NCI-H146 treated with DMSO at 0.1 percent for 48 hours (cell line): ENCODE results near the gene PHF20.
A peak's percentile ranks its signal among the peaks of the same experiment; 100 is the strongest.
"Not testable (repeated sequence)": the region's sequence is repeated elsewhere in the genome, so short reads cannot be mapped to it uniquely, and the experiment has no call there.

Experiments used
- DNase-seq: peaks from one replicate; lab custom pipeline; 2025; ENCODE audit not compliant: unreplicated experiment; lab: John Stamatoyannopoulos, UW

PHF20 gene

DNA sequence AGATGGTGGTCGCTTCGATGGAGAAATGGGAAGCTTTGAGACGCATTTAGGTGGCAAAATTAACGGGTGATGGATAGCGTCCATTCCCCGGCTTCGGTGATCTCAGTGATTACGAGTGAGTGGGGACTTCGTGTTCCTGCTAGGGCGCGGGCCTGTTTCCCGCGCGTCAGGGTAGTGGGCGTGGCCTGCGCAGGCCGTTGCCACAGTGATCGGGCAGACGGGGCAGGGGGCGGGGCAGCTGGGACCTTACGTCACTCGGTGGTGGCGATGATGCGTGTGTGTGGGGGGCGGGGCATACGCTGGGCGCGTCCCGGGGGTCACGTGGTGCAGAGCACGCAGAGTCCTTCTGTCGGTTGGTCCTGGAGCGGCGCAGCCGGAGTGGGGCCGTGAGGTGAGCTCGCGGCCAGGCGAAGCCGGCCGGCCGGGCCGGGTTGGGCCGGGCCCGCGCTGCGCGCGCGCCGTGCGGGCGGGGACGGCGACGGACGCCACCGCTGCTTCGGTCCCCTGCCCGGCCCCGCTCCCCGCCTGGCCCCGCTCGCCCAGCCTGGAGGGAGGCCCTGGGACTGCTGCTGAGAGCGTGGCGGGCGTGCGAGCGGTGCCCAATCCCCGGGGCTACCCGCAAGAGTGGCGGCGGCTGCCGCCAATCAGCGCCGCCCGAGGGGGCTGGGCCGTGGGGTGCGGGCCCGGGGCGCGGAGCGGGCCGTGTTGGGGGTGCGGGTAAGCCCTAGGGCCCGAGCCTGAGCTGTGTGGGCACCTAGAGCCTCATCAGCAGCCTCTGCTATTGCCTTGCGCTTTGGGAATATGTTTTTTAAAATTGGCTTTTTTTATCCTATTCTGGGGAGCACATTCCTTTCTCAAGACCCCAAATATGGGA lies at the start of gene PHF20:
Gene PHF20 (plus strand): TSS at position 327 of the 874 bp plus-strand sequence. CDS start 29,508 bp downstream, outside the sequence.
- peak; percentile 88 for DNase-seq

DNA sequence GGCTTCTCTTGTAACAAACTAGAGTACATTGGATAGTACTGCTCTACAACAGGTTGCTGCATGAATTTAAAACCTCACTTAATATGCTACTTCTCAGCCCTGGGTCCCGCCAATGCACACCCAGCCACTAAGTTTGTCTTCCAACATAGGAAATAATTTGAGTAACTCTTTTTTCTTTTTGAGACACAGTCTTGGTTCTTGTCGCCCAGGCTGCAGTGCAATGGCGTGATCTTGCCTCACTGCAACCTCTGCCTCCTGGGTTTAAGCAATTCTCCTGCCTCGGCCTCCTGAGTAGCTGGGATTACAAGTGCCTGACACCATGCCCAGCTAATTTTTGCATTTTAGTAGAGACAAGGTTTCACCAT lies 48.6 kb upstream of the PHF20 start:
- not testable (repeated sequence) for DNase-seq

DNA sequence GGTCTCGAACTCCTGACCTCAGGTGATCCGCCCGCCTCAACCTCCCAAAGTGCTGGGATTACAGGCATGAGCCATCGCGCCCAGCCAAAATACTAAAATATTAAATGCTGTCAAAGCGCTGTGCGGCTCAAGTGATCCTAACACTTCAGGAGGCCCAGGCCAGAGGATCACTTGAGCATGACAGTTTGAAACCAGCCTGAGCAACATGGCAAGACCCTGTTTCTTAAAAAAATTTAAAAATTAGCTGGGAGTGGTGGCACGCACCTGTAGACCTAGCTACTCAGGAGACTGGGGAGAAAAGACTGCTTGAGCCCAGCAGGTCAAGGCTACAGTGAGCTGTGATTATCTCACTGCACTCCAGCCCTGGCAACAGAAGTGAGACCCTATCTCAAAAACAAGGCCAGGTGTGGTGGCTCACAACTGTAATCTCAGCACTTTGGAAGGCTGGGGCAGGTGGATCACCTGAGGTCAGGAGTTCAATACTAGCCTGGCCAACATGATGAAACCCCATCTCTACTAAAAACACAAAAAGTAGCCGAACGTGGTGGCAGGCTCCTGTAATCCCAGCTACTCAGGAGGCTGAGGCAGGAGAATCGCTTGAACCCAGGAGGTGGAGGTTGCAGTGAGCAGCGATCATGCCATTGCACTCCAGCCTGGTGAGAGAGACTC lies 48.0 kb upstream of the PHF20 start:
- DNase-seq: not testable (repeated sequence)

DNA sequence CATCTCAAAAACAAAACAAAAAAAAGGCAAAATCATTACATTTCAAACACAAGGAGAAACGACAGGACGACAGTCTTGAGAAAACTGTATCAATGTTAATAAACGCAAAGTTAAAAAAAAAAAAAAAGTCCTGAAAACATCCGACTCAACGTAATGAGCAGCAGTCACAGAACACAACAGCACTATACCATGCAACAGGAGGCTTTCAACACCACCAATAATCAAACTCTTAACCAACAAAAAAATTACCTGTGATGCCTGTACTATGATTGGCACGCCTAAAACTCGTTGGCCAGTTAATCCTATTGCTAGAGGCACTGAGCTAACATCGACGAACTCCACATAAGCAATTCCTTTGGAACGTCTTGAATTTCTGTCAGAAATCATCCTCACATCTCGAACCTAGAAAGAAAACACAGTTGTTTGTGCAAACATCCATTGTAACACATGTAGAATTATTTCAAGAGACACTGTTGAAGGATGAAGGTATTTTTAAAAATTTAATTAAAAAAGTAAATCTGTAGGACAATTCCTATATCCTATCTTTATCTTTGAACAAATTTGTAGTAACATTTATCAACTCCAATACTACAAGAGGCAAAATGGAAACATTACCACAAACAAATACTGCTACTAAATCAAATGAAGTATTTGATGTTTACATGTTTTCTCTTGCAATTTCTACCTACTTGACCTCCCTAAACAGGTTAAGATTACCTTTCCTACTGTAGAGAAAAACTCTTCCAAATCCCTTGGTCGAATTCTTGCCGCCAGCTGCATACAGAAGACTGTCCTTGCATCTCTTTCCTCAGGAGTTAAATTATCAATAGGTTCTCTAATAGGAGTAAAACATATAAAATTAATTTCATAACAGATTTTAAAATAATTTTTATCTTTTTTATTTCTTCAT lies 47.2 kb upstream of the PHF20 start:
- no peak for DNase-seq

DNA sequence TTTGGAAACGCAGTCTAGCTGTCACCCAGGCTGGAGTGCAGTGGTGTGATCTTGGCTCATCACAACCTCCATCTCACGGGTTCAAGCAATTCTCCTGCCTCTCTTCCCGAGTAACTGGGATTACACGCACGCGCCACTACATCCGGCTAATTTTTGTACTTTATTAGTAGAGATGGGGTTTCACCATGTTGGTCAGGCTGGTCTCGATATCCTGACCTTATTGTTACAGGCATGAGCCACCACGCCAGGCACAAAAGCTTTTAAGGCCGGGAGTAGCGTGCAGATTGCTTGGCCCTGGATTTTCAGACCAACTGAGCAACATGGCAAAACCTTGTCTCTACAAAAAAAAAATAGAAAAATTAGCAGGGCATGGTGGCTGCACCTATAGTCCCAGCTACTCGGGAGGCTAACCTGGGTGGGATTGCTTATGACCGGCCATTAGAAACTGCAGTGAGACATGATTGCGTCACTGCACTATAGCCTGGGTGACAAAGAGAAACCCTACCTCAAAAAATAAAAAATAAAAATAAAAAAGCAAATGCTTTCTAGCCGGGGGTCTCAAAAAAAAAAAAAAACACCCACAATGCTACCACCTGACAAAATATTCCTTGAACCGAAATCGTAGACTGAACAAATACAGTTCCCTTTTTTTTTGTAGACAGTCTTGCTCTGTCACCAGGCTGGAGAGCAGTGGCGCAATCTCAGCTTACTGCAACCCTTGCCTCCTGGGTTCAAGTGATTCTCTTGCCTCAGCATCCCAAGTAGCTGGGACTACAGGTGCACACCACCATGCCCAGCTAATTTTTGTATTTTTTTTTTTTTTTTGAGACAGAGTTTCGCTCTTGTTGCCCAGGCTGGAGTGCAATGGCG lies 44.7 kb upstream of the PHF20 start:
- no peak for DNase-seq

DNA sequence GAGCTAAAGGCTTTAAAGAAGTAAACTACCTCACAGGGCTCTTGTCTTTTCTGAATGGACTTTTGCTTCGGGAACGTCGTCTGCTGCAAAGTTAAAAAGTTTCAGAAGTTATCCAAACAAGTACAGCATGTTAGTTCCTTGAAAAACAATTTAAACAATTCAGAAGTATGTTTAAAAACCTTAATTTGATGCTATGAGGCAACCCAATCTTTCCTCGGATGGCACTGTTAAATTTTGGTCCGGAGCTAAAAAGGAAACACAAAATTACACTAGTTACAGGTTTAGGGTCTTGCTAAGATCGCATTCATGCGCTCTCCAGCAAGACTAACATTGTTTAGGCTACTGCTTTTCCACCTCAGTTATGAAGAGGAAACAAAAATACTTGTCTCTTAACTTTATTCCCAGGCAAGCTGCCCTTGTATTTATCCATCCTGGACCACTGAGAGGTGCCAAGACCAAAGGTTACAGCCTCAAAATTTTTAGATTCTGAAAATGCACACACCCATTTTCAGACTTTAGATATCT lies 42.5 kb upstream of the PHF20 start:
- no peak for DNase-seq

DNA sequence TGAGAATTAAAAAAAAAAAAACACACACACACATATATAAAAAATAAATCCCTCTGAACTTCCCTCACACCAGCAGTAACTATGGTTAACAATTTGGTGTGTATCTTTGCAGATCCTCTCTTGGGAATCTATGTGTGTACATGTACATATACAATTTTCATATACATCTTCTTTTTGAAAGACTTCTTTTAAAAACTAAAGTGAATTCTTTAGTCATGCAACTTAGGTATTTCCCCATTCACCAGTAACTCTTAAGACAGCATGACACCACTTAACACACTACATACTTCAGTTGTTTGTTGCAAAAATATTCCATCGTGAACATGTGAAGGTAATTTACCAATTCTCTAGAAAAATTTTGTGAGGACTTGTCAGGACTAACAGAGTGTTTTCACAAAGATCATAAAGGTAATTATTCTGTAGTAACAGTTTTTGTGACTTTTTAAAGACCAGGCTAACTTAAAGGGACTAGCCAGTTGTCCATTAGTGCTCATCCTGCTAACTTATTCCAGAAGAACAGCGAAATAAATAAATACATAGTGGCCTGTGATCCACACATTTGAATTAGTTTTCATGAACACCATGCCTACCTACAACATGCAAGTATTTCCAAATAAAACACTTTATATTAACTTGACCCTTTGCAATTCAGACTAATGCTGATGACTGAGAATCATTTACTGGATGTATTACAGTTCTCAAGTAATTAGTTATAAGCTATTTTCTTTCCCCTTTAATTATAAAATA lies 41.8 kb upstream of the PHF20 start:
- DNase-seq: no peak

DNA sequence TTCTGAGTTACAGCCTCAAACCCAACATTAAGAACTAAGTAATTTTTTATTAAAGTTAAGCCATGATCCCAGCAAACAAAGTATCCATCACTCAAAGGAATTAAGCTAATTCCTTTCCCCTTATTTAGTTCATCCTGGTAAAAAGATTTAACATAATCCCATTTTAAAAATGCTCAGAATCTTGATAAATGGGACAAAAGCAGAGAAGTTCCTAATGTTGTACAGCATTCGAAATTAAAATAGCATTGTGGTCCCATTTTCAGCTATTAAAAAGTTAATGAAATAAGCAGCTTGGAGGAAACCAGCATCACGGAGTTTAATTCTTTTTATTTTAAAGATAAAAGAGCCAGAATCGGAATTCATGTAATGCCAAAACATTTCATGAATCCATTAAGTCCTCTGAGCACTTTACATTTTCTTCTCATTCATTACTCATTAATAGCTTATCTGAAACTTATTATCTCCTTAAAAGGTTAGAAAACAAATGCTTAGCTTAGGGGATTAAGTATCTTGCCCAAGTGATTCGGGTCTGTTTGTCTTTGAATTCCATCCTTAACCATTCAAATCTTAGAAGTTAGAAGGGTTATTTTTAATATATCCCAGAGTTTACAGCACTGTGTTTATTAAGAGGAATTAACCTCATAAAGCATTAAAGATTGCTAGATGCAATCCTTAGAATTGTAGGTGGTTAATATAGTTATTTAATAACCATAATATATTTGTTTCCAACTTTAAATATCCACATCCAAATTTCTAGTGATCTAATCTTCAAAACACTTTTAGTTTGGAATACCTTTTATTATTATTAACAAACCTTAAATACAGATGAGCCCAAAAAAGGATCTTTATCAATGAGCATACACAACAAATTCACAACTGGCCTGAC lies 41.0 kb upstream of the PHF20 start:
- DNase-seq: no peak

DNA sequence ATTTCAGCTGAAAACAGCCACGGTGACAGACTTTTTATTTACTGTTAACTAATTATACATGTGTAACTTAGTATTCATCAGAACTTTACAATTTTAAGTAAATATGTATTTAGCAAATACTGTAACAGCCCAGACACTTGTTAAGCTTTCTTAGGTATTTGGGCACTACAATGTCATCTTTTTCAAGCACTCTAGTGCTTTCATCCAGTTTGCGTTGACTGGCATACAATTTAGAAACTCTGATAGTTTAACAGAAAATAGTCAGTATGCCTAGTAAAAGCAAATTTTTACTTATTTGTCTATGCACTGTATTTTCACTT lies 40.4 kb upstream of the PHF20 start:
- DNase-seq: no peak

DNA sequence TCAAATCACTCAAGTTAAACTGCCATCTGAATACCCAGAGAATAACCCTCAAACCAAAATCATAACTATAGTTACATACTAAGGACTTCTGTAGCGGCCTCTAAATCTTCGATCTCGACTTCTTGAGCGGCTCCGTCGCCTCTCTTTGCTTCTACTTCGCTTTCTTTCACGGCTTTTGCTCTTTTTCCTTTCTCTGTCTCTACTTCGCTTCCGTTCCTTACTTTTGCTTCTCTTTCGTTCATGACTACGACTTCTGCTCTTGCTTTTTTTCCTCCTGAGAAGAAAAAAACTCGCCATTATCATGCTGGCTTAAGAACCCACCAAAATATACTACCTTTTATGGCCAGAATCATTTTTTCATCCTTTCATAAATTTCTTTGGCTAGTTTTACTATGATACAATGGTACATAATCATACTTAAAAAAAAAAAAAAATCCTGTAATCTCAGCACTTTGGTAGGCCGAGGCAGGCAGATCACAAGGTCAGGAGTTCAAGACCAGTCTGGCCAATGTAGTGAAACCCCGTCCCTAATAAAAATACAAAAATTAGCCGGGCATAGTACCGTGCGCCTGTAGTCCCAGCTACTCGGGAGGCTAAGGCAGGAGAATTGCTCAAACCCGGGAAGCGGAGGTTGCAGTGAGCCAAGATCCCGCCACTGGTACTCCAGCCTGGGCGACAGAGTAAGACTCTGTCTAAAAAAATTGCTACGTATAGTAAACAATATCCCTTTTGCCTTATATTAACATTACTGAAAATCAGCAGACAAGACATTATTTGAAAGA lies 39.8 kb upstream of the PHF20 start:
- DNase-seq: no peak

DNA sequence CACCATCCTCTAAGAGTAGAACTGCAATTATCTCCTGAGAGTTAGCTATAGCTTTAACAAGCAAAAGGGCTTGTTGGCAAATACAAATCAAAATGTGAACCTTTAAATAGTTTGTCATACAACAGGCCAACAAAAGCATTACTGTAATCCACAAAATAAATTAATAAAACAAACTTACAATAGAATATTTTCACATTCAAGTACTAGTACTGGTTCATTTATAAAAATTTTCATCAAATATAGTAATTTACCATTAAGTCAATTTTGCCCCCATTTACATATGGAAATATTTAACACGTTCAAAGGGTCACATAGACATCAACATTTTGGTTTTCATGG lies 39.2 kb upstream of the PHF20 start:
- DNase-seq: no peak

DNA sequence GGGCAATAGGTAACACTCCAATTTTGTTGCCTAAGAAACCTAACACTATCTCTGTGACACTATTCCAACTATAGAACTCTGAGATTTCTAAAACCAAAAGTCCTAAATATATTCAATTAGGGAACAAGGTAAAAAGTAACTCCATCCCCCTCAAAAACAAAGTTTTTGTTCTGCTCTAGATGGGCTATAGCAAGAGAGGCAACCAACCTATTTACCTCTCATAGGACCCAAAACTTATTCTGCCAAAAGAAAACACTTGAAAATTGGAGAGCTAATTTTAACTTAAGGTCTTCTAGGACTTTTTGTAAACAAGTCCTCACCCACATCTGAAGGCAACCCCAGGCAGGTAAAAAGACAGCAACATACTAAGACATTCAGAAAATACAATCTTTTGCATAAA lies 37.4 kb upstream of the PHF20 start:
- no peak for DNase-seq

DNA sequence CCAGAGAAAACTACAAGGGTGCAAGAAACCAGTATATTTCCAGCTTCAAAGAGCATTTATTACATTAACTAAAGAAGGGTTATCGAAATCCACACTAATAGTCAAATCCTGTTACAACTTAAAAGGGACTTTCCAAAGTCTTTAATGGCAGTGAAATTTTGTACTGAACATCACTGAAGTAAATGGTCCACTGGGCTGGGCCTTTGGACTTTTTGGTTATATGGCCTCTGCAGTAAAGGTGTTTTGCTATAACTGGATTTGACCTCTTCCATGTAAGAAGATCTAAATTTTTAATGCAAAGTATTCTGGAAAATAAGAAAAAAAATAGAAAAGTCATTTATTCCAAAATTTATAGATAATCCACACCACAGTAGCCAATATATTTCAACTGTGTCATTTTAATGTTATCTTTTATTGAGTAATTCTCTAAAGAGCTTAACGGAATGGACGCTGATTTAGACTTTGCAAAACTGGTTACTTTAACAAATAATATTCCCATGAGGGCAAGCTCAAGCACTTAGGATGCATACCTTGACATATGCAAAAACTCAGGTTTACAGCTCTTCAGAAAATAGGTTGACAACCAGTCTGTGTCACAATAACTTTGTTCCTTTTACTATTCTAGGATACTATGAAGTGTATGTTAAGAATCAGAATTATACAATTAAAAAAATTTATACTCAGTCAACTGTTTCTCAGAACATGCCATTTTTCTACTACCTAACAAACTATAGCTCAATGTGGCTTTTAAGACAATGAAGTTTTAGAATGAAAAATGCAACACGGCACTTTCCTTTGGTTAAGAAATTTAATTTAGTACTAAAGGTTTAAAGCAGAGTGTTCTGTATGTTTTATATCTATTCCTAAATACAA lies 36.8 kb upstream of the PHF20 start:
- no peak for DNase-seq

DNA sequence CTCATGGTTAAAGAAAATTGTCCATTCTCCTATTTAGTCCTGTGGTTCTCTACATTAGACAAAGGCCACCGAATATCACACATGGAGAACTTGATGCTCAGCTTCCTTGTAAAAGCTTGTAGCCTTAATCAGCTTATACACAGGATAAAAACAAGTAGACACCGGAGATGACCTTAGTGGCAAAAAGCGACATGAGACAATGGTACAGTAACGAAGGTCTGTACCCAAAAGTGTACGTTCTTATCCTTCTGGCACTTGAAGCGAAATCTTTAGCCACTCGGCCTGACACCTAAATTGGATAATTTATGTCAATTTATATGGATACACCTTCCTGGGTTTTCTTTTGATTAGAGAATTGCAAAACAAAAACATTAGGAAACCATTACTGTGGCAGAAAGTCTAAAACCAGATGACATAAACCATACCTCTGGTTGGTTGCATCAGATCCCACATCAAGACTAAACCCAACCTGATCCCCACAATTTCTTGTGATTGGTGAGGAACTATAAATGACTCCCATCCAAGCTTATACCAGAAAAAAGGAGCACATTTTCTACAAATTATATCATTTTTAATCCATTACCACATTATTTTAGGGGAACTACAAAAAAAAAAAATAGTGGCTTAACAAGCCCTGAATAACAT lies 35.9 kb upstream of the PHF20 start:
- DNase-seq: no peak

DNA sequence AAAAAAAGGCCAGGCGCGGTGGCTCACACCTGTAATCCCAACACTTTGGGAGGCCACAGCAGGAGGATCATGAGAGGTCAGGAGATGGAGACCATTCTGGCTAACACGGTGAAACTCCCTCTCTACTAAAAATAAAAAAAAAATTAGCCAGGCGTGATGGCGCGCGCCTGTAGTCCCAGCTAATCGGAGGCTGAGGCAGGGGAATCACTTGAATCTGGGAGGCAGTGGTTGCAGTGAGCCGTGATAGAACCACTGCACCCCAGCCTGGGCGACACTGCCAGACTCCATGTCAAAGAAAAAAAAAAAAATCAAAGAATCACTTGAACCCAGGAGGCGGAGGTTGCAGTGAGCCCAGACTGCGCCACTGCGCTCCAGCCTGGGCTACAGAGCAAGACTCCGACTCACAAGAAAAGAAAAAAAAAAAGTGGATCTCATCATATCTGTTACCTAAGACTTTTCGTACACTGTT lies 33.9 kb upstream of the PHF20 start:
- DNase-seq: no peak

DNA sequence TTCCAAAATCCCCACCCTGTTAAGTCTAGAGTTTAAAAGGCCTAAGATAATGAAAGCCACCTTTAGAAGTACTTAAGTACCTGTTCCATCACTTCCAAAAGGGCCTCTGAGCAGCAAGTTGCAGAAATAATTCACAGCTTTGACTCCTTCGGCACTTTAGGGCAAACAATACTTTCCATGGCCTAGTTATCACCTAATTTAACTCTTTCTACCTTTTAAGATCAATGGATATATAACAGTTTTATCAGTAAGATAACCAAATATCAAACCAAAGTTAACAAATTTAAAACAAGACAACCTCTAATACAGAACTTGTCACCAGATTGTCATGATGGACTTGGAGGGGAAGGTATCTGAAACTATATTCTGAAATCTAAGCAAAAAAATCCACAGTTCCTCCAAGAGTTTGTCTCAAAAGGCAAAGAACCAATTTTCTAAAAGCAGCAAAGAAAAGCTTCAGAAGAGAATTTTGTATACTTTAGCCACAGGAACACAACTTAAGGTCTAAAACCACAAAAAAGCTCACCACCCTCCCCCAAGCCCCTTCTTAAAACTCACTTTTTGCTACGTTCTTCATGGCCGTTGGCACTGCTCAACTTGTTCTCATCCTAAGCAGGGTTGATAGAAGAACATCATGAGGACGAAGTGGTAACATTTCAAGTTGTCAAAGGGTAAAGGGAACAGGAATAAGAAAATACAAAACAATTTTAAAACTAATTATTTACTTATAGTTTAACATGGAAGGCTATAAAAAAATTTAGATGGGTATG lies 33.2 kb upstream of the PHF20 start:
- DNase-seq: no peak
